Suprapubic skin (tissue), 4 donors: ENCODE data around the gene URAD. TPM values are rescaled to one million over a fixed set of nuclear protein-coding genes. Genes with fewer than 3 reads are reported as not detected.
A peak's percentile ranks its signal among the peaks of the same experiment; 100 is the strongest.

Experiments used
- DNase-seq, 2 donors: peaks; one replicate each; pipeline ENCODE4 v3.0.0-alpha.2; 2019; ENCODE audit warnings: low spot score in 2 of 2
- H3K27ac ChIP-seq: fragments of 200-600 bp; sonication (generic); one replicate; pipeline ENCODE4 v1.5.1; 2019
- H3K27me3 ChIP-seq: fragments of 200-600 bp; sonication (generic); one replicate; pipeline ENCODE4 v1.5.1; 2019
- H3K36me3 ChIP-seq: fragments of 200-600 bp; sonication (generic); one replicate; pipeline ENCODE4 v1.5.1; 2019
- H3K4me1 ChIP-seq: fragments of 200-600 bp; sonication (generic); one replicate; pipeline ENCODE4 v1.5.1; 2019
- H3K4me3 ChIP-seq: fragments of 200-600 bp; sonication (generic); one replicate; pipeline ENCODE4 v1.5.1; 2019; ENCODE audit warnings: mild to moderate bottlenecking
- H3K9me3 ChIP-seq: fragments of 200-600 bp; sonication (generic); one replicate; pipeline ENCODE4 v1.5.1; 2019
- CTCF ChIP-seq, 2 donors: fragments of 200-600 bp in 1 of 2; fragments of 450-650 bp in 1 of 2; sonication (generic) in 1 of 2; IDR thresholded peaks; one replicate each; pipeline ENCODE4 v1.5.1; 2016 to 2019; ENCODE audit warnings: antibody characterized with exemption in 2 of 2, mild to moderate bottlenecking in 1 of 2, moderate library complexity in 1 of 2
- EP300 ChIP-seq: sonication (generic); formaldehyde crosslinking; IDR thresholded peaks from one replicate; pipeline ENCODE4 v1.6.1; 2017; ENCODE audit warnings: antibody characterized with exemption
- POLR2A ChIP-seq, 2 donors: fragments of 450-650 bp; IDR thresholded peaks; one replicate each; pipeline ENCODE4 v1.6.1; 2017; ENCODE audit warnings: antibody characterized with exemption in 2 of 2, mild to moderate bottlenecking in 2 of 2, moderate library complexity in 2 of 2
- POLR2AphosphoS5 ChIP-seq, 3 donors: sonication (generic); formaldehyde crosslinking; IDR thresholded peaks; one replicate each; pipeline ENCODE4 v1.6.1; 2017; ENCODE audit warnings: antibody characterized with exemption in 3 of 3
- WGBS: methylation state at CpG from one replicate; pipeline ENCODE4 v1.1.5; 2018; 5-methylcytosine and 5-hydroxymethylcytosine counted together
- total RNA-seq, 4 donors: library from RNA; depleted of rRNA; stranded (reverse); fragments of >200 nt; gene quantifications; one replicate each; pipeline ENCODE4 v1.1.0, GENCODE V29; 2016

The URAD gene
- total RNA-seq, 4 donors from 2014 or later: not detected

- Histone ChIP-seq H3K9me3 (no peaks in the 10 kb centered on the region), H3K27me3 (peaks cover 94% of the 10 kb centered on the region), H3K4me1 (peaks cover 19% of the 10 kb centered on the region), H3K4me3 (peak overlapping the region; percentile 45), H3K27ac (no peak overlapping the region), H3K36me3 (no peaks in the 10 kb centered on the region)
- TF ChIP-seq EP300 (no peak), POLR2A (IDR thresholded peaks at IDR 0.05) (no peak), CTCF (IDR thresholded peaks at IDR 0.05) (no peak), POLR2AphosphoS5 (IDR thresholded peaks at IDR 0.05) (no peak)
- WGBS: 36% methylated on average over 14 of the region's 14 CpGs
- no peak for DNase-seq
Measured at GRCh38 chr13:27959976-27960361, 28.5 kb downstream of the URAD start.

GRCh38 chr13:27956576-27957300, 31.8 kb downstream of the URAD start:
- H3K4me1 ChIP-seq: peaks cover 35% of the 10 kb centered on the region
- H3K9me3 ChIP-seq: no peaks in the 10 kb centered on the region
- no peaks in the 10 kb centered on the region for H3K36me3 ChIP-seq
- H3K27ac ChIP-seq: no peak overlapping the region
- TF ChIP-seq CTCF (IDR thresholded peaks at IDR 0.05) (no peak), EP300 (no peak), POLR2A (IDR thresholded peaks at IDR 0.05) (no peak), POLR2AphosphoS5 (IDR thresholded peaks at IDR 0.05) (no peak)
- WGBS: 33% methylated on average over 5 of the region's 5 CpGs
- peaks cover 93% of the 10 kb centered on the region for H3K27me3 ChIP-seq
- H3K4me3 ChIP-seq: no peak overlapping the region
- DNase-seq: no peak

GRCh38 chr13:27955014-27955591, 33.4 kb downstream of the URAD start:
- TF ChIP-seq EP300 (no peak), CTCF (IDR thresholded peaks at IDR 0.05) (no peak), POLR2AphosphoS5 (IDR thresholded peaks at IDR 0.05) (no peak), POLR2A (IDR thresholded peaks at IDR 0.05) (no peak)
- 75% methylated on average over 11 of the region's 11 CpGs for WGBS
- Histone ChIP-seq H3K4me1 (peaks cover 23% of the 10 kb centered on the region), H3K9me3 (no peaks in the 10 kb centered on the region), H3K4me3 (no peak overlapping the region), H3K36me3 (no peaks in the 10 kb centered on the region), H3K27me3 (peaks cover 90% of the 10 kb centered on the region), H3K27ac (no peak overlapping the region)
- no peak for DNase-seq

DNA sequence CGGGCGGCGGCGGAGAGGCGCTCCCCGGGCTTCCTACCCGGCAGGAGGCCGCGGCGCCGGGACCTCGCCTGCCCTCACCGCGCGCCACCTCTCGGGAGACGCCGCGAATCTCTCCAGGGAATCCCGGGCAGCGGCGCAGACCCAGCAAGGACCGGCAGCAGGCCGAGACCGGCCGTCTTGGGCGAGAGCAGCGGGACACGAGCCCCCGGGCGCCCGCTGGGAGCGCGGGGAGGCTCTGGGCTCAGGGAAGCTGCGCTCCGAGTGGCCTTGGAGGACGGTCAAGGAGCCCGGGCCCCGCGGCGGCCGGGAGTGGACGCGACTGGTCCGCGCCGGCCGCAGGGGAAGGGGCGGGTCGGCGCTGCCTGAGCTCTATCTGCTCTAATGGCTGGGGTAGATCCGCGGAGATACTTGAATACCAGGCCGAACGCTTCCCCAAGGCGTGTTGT, 34.1 kb downstream of the URAD start:
- no peak for DNase-seq
- no peak for TF ChIP-seq POLR2AphosphoS5 (IDR thresholded peaks at IDR 0.05)
- no peak for TF ChIP-seq EP300
- no peak for TF ChIP-seq CTCF (IDR thresholded peaks at IDR 0.05)
- TF ChIP-seq POLR2A (IDR thresholded peaks at IDR 0.05): no peak
- peaks cover 17% of the 10 kb centered on the region for H3K4me1 ChIP-seq
- H3K27me3 ChIP-seq: peaks cover 83% of the 10 kb centered on the region
- WGBS: 14% methylated on average over 10 of the region's 56 CpGs
- no peaks in the 10 kb centered on the region for H3K36me3 ChIP-seq
- H3K4me3 ChIP-seq: peak overlapping the region; percentile 55
- H3K27ac ChIP-seq: no peak overlapping the region
- H3K9me3 ChIP-seq: no peaks in the 10 kb centered on the region

- no peaks in the 10 kb centered on the region for H3K36me3 ChIP-seq
- peaks cover 17% of the 10 kb centered on the region for H3K4me1 ChIP-seq
- 3% methylated on average over 50 of the region's 71 CpGs for WGBS
- H3K4me3 ChIP-seq: peak overlapping the region; percentile 55
- H3K9me3 ChIP-seq: no peaks in the 10 kb centered on the region
- peak; percentile 46 to 95 for TF ChIP-seq CTCF (IDR thresholded peaks at IDR 0.05)
- no peak for TF ChIP-seq POLR2AphosphoS5 (IDR thresholded peaks at IDR 0.05)
- peaks cover 79% of the 10 kb centered on the region for H3K27me3 ChIP-seq
- no peak overlapping the region for H3K27ac ChIP-seq
- DNase-seq: peak in 1 of 2 donors; percentile 75
Measured at GRCh38 chr13:27953676-27954405, 34.7 kb downstream of the URAD start.
